HCT116 (cell line): ENCODE measurements around the gene ITGB1. TPM values are rescaled to one million over a fixed set of nuclear protein-coding genes. Genes with fewer than 3 reads are reported as not detected.

Experiments
- ATAC-seq: fragments of 200-7000 bp; cut with Tn5 transposase; 2 replicates; pipeline ENCODE4 v1.9.1; 2020; ENCODE audit warnings: mild to moderate bottlenecking, moderate library complexity
- BruUV-seq: library from RNA; stranded (reverse); fragments of 400-500 nt; replicated peaks from 2 replicates; lab custom pipeline; 2021; lab: Mats Ljungman, UMichigan
- CTCF ChIA-PET: fragments of 300-600 bp; sonication (Branson Sonifier 250); formaldehyde crosslinking; loops from one replicate; lab custom pipeline; 2021; ENCODE audit warnings: antibody characterized with exemption; lab: Charles Lee
- POLR2A ChIA-PET: fragments of 300-600, 350-600 bp; sonication (Branson Sonifier 250); formaldehyde crosslinking; loops from one replicate; lab custom pipeline; 2021; ENCODE audit warnings: antibody characterized with exemption; lab: Charles Lee
- RAD21 ChIA-PET, 2 experiments: fragments of 300-600 bp; sonication (Branson Sonifier 250); formaldehyde crosslinking; loops; one replicate each; lab custom pipeline; 2023; ENCODE audit warnings: low total read pairs in 2 of 2; ENCODE audit not compliant: uncharacterized antibody in 2 of 2, unreplicated experiment in 2 of 2, low non-redundant PET in 1 of 2; lab: Charles Lee
- DNase-seq: peaks from one replicate; pipeline ENCODE4 v3.0.0-alpha.2; 2010; ENCODE audit warnings: low read depth, low spot score
- H2AFZ ChIP-seq: fragments of 200-600 bp; shearing (Covaris generic), sonication (generic); 2 replicates; pipeline ENCODE4 v1.6.1; 2017; ENCODE audit warnings: low read depth, mixed run types, mixed read lengths, antibody characterized with exemption, low read length; ENCODE audit not compliant: poor library complexity, severe bottlenecking
- H3K27ac ChIP-seq: 2 replicates; pipeline ENCODE4 v1.5.1; 2012; ENCODE audit warnings: low read depth, low read length
- H3K27me3 ChIP-seq: fragments of 200-600 bp; sonication (generic); 2 replicates; pipeline ENCODE4 v1.6.1; 2016; ENCODE audit warnings: mixed run types, low read length, mixed read lengths; ENCODE audit not compliant: insufficient read depth
- H3K36me3 ChIP-seq, 2 experiments: fragments of 200-500 bp in 1 of 2; fragments of 200-600 bp in 1 of 2; sonication (Bioruptor generic) in 1 of 2; sonication (generic) in 1 of 2; 2 replicates each; pipeline versions ENCODE4 v1.5.1 to v1.6.1; 2014 to 2016; ENCODE audit warnings: low read length in 2 of 2, inconsistent platforms in 1 of 2, mixed read lengths in 1 of 2, mixed run types in 1 of 2; ENCODE audit not compliant: insufficient read depth in 2 of 2, control insufficient read depth in 1 of 2
- H3K4me1 ChIP-seq, 2 experiments: fragments of 200-600 bp in 1 of 2; sonication (generic) in 1 of 2; 2 replicates each; pipeline versions ENCODE4 v1.5.1 to v1.6.1; 2012 to 2017; ENCODE audit warnings: low read length in 2 of 2, inconsistent platforms in 1 of 2, mild to moderate bottlenecking in 1 of 2, mixed read lengths in 1 of 2, mixed run types in 1 of 2, moderate library complexity in 1 of 2; ENCODE audit not compliant: insufficient read depth in 2 of 2, control insufficient read depth in 1 of 2
- H3K4me2 ChIP-seq: fragments of 200-600 bp; sonication (generic); 2 replicates; pipeline ENCODE4 v1.6.1; 2017; ENCODE audit warnings: mixed run types, low read length, mixed read lengths
- H3K4me3 ChIP-seq, 2 experiments: fragments of 200-600 bp in 1 of 2; sonication (generic) in 1 of 2; replicated peaks in 1 of 2; 2 replicates each; pipeline ENCODE4 v1.5.1; 2011 to 2016; ENCODE audit warnings: low read length in 2 of 2, control low read depth in 1 of 2, low read depth in 1 of 2, mild to moderate bottlenecking in 1 of 2, mixed read lengths in 1 of 2, mixed run types in 1 of 2
- H3K79me2 ChIP-seq: fragments of 200-600 bp; sonication (generic); 2 replicates; pipeline ENCODE4 v1.6.1; 2017; ENCODE audit warnings: mild to moderate bottlenecking, mixed run types, low read length, moderate library complexity, mixed read lengths; ENCODE audit not compliant: insufficient read depth
- H3K9ac ChIP-seq: fragments of 200-600 bp; sonication (generic); 2 replicates; pipeline ENCODE4 v1.6.1; 2016; ENCODE audit warnings: low read length, mixed read lengths
- H3K9me2 ChIP-seq: fragments of 200-600 bp; sonication (generic), shearing (Covaris generic); 2 replicates; pipeline ENCODE4 v1.6.1; 2017; ENCODE audit warnings: mixed run types, mild to moderate bottlenecking, moderate library complexity; ENCODE audit not compliant: insufficient read depth
- H3K9me3 ChIP-seq, 2 experiments: fragments of 200-500 bp in 1 of 2; fragments of 200-600 bp in 1 of 2; sonication (Bioruptor generic) in 1 of 2; sonication (generic) in 1 of 2; 2 replicates each; pipeline ENCODE4 v1.6.1; 2014 to 2017; ENCODE audit warnings: low read length in 2 of 2, mixed read lengths in 2 of 2, inconsistent platforms in 1 of 2, low read depth in 1 of 2, mild to moderate bottlenecking in 1 of 2, mixed run types in 1 of 2, moderate library complexity in 1 of 2; ENCODE audit not compliant: control insufficient read depth in 1 of 2, insufficient read depth in 1 of 2
- H4K20me1 ChIP-seq: fragments of 200-600 bp; sonication (generic), shearing (Covaris generic); 2 replicates; pipeline ENCODE4 v1.6.1; 2017; ENCODE audit warnings: mixed run types, mild to moderate bottlenecking, moderate library complexity; ENCODE audit not compliant: insufficient read depth
- CEBPB ChIP-seq: IDR thresholded peaks from 2 replicates; pipeline ENCODE4 v1.6.1; 2012; ENCODE audit warnings: low read depth
- JUND ChIP-seq: IDR thresholded peaks from 2 replicates; pipeline ENCODE4 v1.6.1; 2012
- POLR2A ChIP-seq: IDR thresholded peaks from 2 replicates; pipeline ENCODE4 v1.7.0; 2011; ENCODE audit warnings: borderline replicate concordance; ENCODE audit not compliant: insufficient read depth, insufficient read length; ENCODE audit errors: extremely low read depth
- POLR2AphosphoS5 ChIP-seq: IDR thresholded peaks from 2 replicates; pipeline ENCODE4 v1.6.1; 2011; ENCODE audit warnings: mild to moderate bottlenecking, low read depth, low read length, moderate library complexity
- RAD21 ChIP-seq: IDR thresholded peaks from 2 replicates; pipeline ENCODE4 v1.6.1; 2012; ENCODE audit warnings: low read depth, mild to moderate bottlenecking
- intact Hi-C: fragments of 100-400 bp; cut with micrococcal nuclease; formaldehyde crosslinking; loops from 2 replicates; pipeline ENCODE4 v1.10.0; 2022
- total RNA-seq: library from RNA; stranded (reverse); gene quantifications from one replicate; pipeline ENCODE4 v1.2.1, GENCODE V29; 2021; ENCODE audit not compliant: unreplicated experiment
- TF ChIP-seq, protein P1 (sequence below): IDR thresholded peaks from 2 replicates; pipeline ENCODE4 v1.6.1; 2012
- TF ChIP-seq, protein P2 (sequence below), 3 experiments: fragments of 200-600 bp in 1 of 3; sonication (generic) in 1 of 3; IDR thresholded peaks in 2 of 3; conservative IDR thresholded peaks in 1 of 3; 2 replicates each; pipeline ENCODE4 v1.5.1; 2012 to 2017; ENCODE audit warnings: low read depth in 2 of 3, low read length in 2 of 3, antibody characterized with exemption in 1 of 3, borderline replicate concordance in 1 of 3, control low read depth in 1 of 3, mild to moderate bottlenecking in 1 of 3, mixed read lengths in 1 of 3, mixed run types in 1 of 3, moderate library complexity in 1 of 3; ENCODE audit not compliant: insufficient read depth in 1 of 3

ITGB1 gene
- total RNA-seq, 1 experiment from 2014 or later = 366 TPM

DNA sequence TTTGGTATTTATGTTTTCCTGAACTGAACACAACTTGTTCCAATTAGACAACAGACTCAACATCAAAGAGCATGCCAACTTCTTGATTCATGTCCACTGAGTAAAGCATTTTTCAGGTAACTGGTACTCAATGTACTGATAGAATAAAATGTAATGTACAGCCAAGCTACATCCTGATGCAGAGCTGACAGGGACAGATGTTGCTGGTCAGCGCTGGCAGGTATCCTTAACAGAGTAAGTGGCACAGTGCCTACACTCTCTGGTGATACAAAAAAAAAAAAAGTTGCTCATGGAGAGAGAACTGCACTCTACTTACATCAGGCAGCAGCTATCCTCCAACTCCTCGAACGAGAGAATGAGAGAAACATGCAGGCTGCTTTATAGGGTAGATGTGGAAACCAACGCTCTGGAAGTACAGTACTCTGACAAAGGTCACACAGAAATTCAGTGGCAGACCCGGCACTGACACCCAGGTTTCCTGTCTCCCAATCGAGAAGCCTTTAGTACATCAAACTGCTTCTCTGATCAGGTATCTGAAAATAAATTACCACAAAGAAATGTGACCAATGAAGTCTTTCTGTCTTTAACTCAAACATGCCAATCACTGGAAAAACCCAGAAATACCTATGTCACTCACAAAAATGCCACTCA is 4.6 kb downstream of the ITGB1 start:
- Histone ChIP-seq H3K9me3 (no peaks in the 10 kb centered on the region), H3K4me2 (peak overlapping the region; percentile 85; the same call in 1 of the 2 replicates), H2AFZ (no peak overlapping the region), H3K9me2 (no peaks in the 10 kb centered on the region), H4K20me1 (peaks cover 23% of the 10 kb centered on the region; the same call in 1 of the 2 replicates), H3K27ac (peak overlapping the region; percentile 8; the same call in 1 of the 2 replicates), H3K9ac (no peak overlapping the region), H3K36me3 (peaks cover 0 to 4% of the 10 kb centered on the region in 2 experiments; a peak in 1 of 4 replicates), H3K79me2 (peaks cover 93% of the 10 kb centered on the region), H3K27me3 (no peaks in the 10 kb centered on the region), H3K4me3 (no peak overlapping the region), H3K4me1 (peaks cover 72 to 84% of the 10 kb centered on the region in 2 experiments)
- no TSS peak for BruUV-seq
- no peak for TF ChIP-seq POLR2A
- TF ChIP-seq, protein P1, sequence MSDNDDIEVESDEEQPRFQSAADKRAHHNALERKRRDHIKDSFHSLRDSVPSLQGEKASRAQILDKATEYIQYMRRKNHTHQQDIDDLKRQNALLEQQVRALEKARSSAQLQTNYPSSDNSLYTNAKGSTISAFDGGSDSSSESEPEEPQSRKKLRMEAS = no peak
- ChIA-PET POLR2A (interaction anchor here (0.9 to 3.0 kb wide), 3 partner anchors 27 to 32 kb away, joined by 3 to 12 read pairs (median 10); no protein-coding TSS in a partner anchor), RAD21 (no interaction called here), CTCF (no interaction called here)
- ATAC-seq (no peak), DNase-seq (no peak)
- intact Hi-C loops = no loop called here

DNA sequence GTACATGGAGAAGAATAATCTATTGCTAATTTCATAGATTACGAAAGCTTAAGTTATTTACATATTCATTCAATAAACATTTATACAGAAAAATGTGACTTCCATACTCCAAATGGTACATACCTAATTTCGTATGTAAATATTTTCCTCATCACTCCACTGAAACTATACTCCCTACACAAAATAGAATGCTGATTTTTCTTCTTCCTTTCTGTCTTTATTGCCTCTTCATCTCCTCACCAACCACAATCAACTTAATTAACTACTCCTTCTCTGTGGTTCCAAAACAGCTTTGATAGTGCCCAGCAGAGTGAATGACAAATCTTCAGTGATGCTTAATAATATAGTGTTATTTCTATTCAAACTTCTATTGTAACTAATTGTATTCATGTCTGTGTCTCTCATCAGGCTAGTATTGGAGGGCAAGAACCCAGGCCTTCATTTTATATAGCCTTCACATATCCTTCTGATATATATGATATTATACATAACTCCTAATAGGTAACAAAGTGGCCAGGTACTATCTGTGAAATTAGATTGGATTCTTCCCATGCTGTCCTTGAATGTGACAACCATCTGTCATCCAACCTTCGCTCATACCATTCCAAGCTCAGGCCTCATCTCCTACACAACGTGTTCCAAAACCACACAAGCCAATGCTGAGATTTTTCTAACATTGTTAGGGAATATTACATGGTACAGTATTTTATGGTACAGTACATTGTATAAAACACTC is 5.3 kb downstream of the ITGB1 start:
- ChIA-PET RAD21 (no interaction called here), CTCF (no interaction called here), POLR2A (interaction anchor here (0.9 to 3.0 kb wide), 2 partner anchors 28 to 33 kb away, joined by 3 to 10 read pairs; no protein-coding TSS in a partner anchor)
- BruUV-seq = no TSS peak
- no peak overlapping the region for H3K4me3 ChIP-seq
- no peaks in the 10 kb centered on the region for H3K9me2 ChIP-seq
- no peaks in the 10 kb centered on the region for H3K27me3 ChIP-seq
- H4K20me1 ChIP-seq = peaks cover 23% of the 10 kb centered on the region; the same call in 1 of the 2 replicates
- no peak for ATAC-seq
- no peak for DNase-seq
- peaks cover 0 to 4% of the 10 kb centered on the region in 2 experiments; a peak in 1 of 4 replicates for H3K36me3 ChIP-seq
- no peak overlapping the region for H3K9ac ChIP-seq
- intact Hi-C loops = no loop called here
- peaks cover 100% of the 10 kb centered on the region for H3K79me2 ChIP-seq
- H3K27ac ChIP-seq = peak overlapping the region; percentile 8; the same call in 1 of the 2 replicates
- H2AFZ ChIP-seq = no peak overlapping the region
- no peak overlapping the region for H3K4me2 ChIP-seq
- peaks cover 79 to 91% of the 10 kb centered on the region in 2 experiments for H3K4me1 ChIP-seq
- H3K9me3 ChIP-seq = no peaks in the 10 kb centered on the region
- no peak for TF ChIP-seq RAD21
- TF ChIP-seq, protein P2, sequence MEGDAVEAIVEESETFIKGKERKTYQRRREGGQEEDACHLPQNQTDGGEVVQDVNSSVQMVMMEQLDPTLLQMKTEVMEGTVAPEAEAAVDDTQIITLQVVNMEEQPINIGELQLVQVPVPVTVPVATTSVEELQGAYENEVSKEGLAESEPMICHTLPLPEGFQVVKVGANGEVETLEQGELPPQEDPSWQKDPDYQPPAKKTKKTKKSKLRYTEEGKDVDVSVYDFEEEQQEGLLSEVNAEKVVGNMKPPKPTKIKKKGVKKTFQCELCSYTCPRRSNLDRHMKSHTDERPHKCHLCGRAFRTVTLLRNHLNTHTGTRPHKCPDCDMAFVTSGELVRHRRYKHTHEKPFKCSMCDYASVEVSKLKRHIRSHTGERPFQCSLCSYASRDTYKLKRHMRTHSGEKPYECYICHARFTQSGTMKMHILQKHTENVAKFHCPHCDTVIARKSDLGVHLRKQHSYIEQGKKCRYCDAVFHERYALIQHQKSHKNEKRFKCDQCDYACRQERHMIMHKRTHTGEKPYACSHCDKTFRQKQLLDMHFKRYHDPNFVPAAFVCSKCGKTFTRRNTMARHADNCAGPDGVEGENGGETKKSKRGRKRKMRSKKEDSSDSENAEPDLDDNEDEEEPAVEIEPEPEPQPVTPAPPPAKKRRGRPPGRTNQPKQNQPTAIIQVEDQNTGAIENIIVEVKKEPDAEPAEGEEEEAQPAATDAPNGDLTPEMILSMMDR (IDR thresholded peaks at IDR 0.05 in 2 of 3, conservative IDR thresholded peaks at IDR 0.05 in 1 of 3; ENCODE audit: borderline replicate concordance in 1 of 3, insufficient read depth in 1 of 3, low read depth in 2 of 3, low read length in 2 of 3) = no peak
- no peak for TF ChIP-seq POLR2AphosphoS5
- TF ChIP-seq JUND = no peak
- no peak for TF ChIP-seq CEBPB
